ELR (cell line): ENCODE results near the gene GUK1.

Source experiments
- DNase-seq: peaks from one replicate; pipeline ENCODE4 v3.0.0-alpha.2; 2015; ENCODE audit warnings: low read depth

GUK1 gene

GRCh38 chr1:228139931-228140723, at the start of gene GUK1:
Gene GUK1 (plus strand): TSS chr1:228140279. CDS start chr1:228140303, 24 bp downstream.
- DNase-seq, result peak; percentile 100

- DNase-seq, result peak; percentile 43
Measured at GRCh38 chr1:228090613-228091081, 49.4 kb upstream of the GUK1 start.

GRCh38 chr1:228091084-228091483, 49.0 kb upstream of the GUK1 start:
- DNase-seq, result no peak

- DNase-seq, result no peak
Measured at GRCh38 chr1:228092342-228093049, 47.6 kb upstream of the GUK1 start.

GRCh38 chr1:228093050-228093906, 46.8 kb upstream of the GUK1 start:
- DNase-seq, result no peak

- DNase-seq, result no peak
Measured at GRCh38 chr1:228094432-228095016, 45.6 kb upstream of the GUK1 start.

- no peak for DNase-seq
Measured at GRCh38 chr1:228095161-228095560, 44.9 kb upstream of the GUK1 start.

GRCh38 chr1:228095938-228096337, 44.1 kb upstream of the GUK1 start:
- peak; percentile 51 for DNase-seq

- no peak for DNase-seq
Measured at GRCh38 chr1:228096416-228097332, 43.4 kb upstream of the GUK1 start.

GRCh38 chr1:228097333-228098081, 42.6 kb upstream of the GUK1 start:
- no peak for DNase-seq

GRCh38 chr1:228098323-228098931, 41.7 kb upstream of the GUK1 start:
- DNase-seq, result no peak

GRCh38 chr1:228099331-228099732, 40.7 kb upstream of the GUK1 start:
- no peak for DNase-seq

GRCh38 chr1:228100822-228101613, 39.1 kb upstream of the GUK1 start:
- DNase-seq, result no peak

- no peak for DNase-seq
Measured at GRCh38 chr1:228101614-228101993, 38.5 kb upstream of the GUK1 start.

GRCh38 chr1:228101994-228102790, 37.9 kb upstream of the GUK1 start:
- DNase-seq, result peak; percentile 70

GRCh38 chr1:228102791-228103620, 37.1 kb upstream of the GUK1 start, which contains the start of gene C1orf35:
Gene C1orf35 (minus strand): TSS chr1:228103325. CDS start chr1:228103227, 98 bp downstream.
- DNase-seq, result peak; percentile 94
